Panc1 (cell line): ENCODE results near the gene KIAA1671. TPM values are rescaled to one million over a fixed set of nuclear protein-coding genes. Genes with fewer than 3 reads are reported as not detected.

Source experiments
- ATAC-seq: fragments of 200-7000 bp; cut with Tn5 transposase; 2 replicates; pipeline ENCODE4 v1.9.1; 2020; ENCODE audit warnings: mild to moderate bottlenecking, moderate library complexity
- BruUV-seq: library from RNA; stranded (reverse); fragments of 400-500 nt; replicated peaks from 2 replicates; lab custom pipeline; 2021; lab: Mats Ljungman, UMichigan
- CTCF ChIA-PET: fragments of 300-600 bp; sonication (Branson Sonifier 250); formaldehyde crosslinking; loops from one replicate; lab custom pipeline; 2022; ENCODE audit warnings: antibody characterized with exemption; lab: Charles Lee
- POLR2A ChIA-PET: fragments of 300-600 bp; sonication (Branson Sonifier 250); formaldehyde crosslinking; loops from one replicate; lab custom pipeline; 2022; ENCODE audit warnings: antibody characterized with exemption; lab: Charles Lee
- DNase-seq: peaks from one replicate; pipeline ENCODE4 v3.0.0-alpha.2; 2010; ENCODE audit warnings: low read depth, low spot score
- H3K27ac ChIP-seq: 2 replicates; pipeline ENCODE4 v1.5.1; 2011; ENCODE audit warnings: mild to moderate bottlenecking, low read length, inconsistent platforms
- H3K27me3 ChIP-seq: fragments of 200-500 bp; sonication (Bioruptor generic); 2 replicates; pipeline ENCODE4 v1.6.0; 2014; ENCODE audit warnings: low read length, inconsistent platforms; ENCODE audit not compliant: control insufficient read depth, insufficient read depth
- H3K36me3 ChIP-seq: fragments of 200-500 bp; sonication (Bioruptor generic); 2 replicates; pipeline ENCODE4 v1.5.1; 2014; ENCODE audit warnings: inconsistent platforms, mild to moderate bottlenecking, low read length, moderate library complexity; ENCODE audit not compliant: control insufficient read depth, insufficient read depth
- H3K4me1 ChIP-seq: 2 replicates; pipeline ENCODE4 v1.5.1; 2011; ENCODE audit warnings: inconsistent platforms, mild to moderate bottlenecking, low read length, moderate library complexity; ENCODE audit not compliant: control insufficient read depth, insufficient read depth
- H3K4me3 ChIP-seq, 2 experiments: 2 replicates each; pipeline ENCODE4 v1.5.1; 2011 to 2012; ENCODE audit warnings: low read depth in 2 of 2, low read length in 2 of 2, mild to moderate bottlenecking in 2 of 2, inconsistent platforms in 1 of 2, moderate library complexity in 1 of 2
- H3K9me3 ChIP-seq: fragments of 200-500 bp; sonication (Bioruptor generic); 2 replicates; pipeline ENCODE4 v1.5.1; 2014; ENCODE audit warnings: low read depth, mild to moderate bottlenecking, inconsistent platforms, low read length, moderate library complexity; ENCODE audit not compliant: control insufficient read depth, insufficient read depth
- CTCF ChIP-seq: fragments of 450-650 bp; IDR thresholded peaks from 2 replicates; pipeline ENCODE4 v1.5.1; 2017; ENCODE audit warnings: mild to moderate bottlenecking
- POLR2AphosphoS5 ChIP-seq: IDR thresholded peaks from 2 replicates; pipeline ENCODE4 v1.6.1; 2012; ENCODE audit warnings: mild to moderate bottlenecking, low read depth, low read length, moderate library complexity
- REST ChIP-seq, 2 experiments: IDR thresholded peaks; 2 replicates each; pipeline ENCODE4 v1.6.1; 2011 to 2012; ENCODE audit warnings: low read depth in 2 of 2, control low read depth in 1 of 2, low read length in 1 of 2, mild to moderate bottlenecking in 1 of 2, moderate library complexity in 1 of 2; ENCODE audit not compliant: insufficient read depth in 1 of 2
- SIN3A ChIP-seq: IDR thresholded peaks from 2 replicates; pipeline ENCODE4 v1.6.1; 2012; ENCODE audit warnings: low read depth, mild to moderate bottlenecking, low read length, moderate library complexity, borderline replicate concordance; ENCODE audit not compliant: insufficient read depth
- TCF7L2 ChIP-seq: IDR thresholded peaks from 2 replicates; pipeline ENCODE4 v1.6.1; 2011; ENCODE audit warnings: mild to moderate bottlenecking, low read depth, low read length, inconsistent platforms
- in situ Hi-C: cut with HindIII; loops from 2 replicates; pipeline ENCODE4 v1.10.0; 2016; ENCODE audit warnings: low sequenced_read_pairs, low pct_unique_long_range_greater_than_20kb
- intact Hi-C: fragments of 100-400 bp; cut with micrococcal nuclease; formaldehyde crosslinking; loops from one replicate; pipeline ENCODE4 v1.10.0; 2022; ENCODE audit not compliant: unreplicated experiment
- total RNA-seq: library from RNA; stranded (reverse); gene quantifications from one replicate; pipeline ENCODE4 v1.2.1, GENCODE V29; 2021; ENCODE audit not compliant: unreplicated experiment

KIAA1671 gene
- total RNA-seq, 1 experiment from 2014 or later, result 48.1 TPM

- H3K9me3 ChIP-seq, result no peaks in the 10 kb centered on the region
- DNase-seq, result peak; percentile 77
- intact Hi-C loops, result no loop called here
- ChIA-PET CTCF (interaction anchor here (0.6 kb wide), 1 partner anchor 305 kb away, joined by 5 read pairs; the partner anchor contains the start of gene SGSM1), POLR2A (interaction anchor here (0.6 kb wide), 1 partner anchor 13 kb away, joined by 3 read pairs; no protein-coding TSS in a partner anchor)
- peak overlapping the region; percentile 42 to 64 for H3K4me3 ChIP-seq
- TF ChIP-seq SIN3A (0 out of 2 replicates have a peak, but pooled peaks have one; percentile 9), CTCF (peak; percentile 80), TCF7L2 (no peak)
- peak; percentile 96 for ATAC-seq
- no TSS peak for BruUV-seq
- H3K4me1 ChIP-seq, result peaks cover 9% of the 10 kb centered on the region
- H3K27me3 ChIP-seq, result no peaks in the 10 kb centered on the region
- H3K36me3 ChIP-seq, result no peaks in the 10 kb centered on the region
- in situ Hi-C loops, result no loop called here
- H3K27ac ChIP-seq, result peak overlapping the region; percentile 59; the same call in 1 of the 2 replicates
Measured at GRCh38 chr22:25110846-25111578, 158.5 kb downstream of the KIAA1671 start.

GRCh38 chr22:25111579-25112517, 159.3 kb downstream of the KIAA1671 start:
- intact Hi-C loops, result no loop called here

More at GRCh38 chr22:25111579-25112517, 159.3 kb downstream of the KIAA1671 start:
- ATAC-seq (peak; percentile 9; the same call in 1 of the 2 replicates), DNase-seq (no peak)
- no TSS peak for BruUV-seq
- CTCF ChIA-PET, result interaction anchor here (0.6 kb wide), 1 partner anchor 306 kb away, joined by 5 read pairs; the partner anchor contains the start of gene SGSM1
- TF ChIP-seq REST (IDR thresholded peaks at IDR 0.05; ENCODE audit: insufficient read depth in 1 of 2, low read depth in 2 of 2, low read length in 1 of 2) (no peak), SIN3A (no peak), CTCF (no peak), TCF7L2 (no peak), POLR2AphosphoS5 (no peak)
- in situ Hi-C loops, result no loop called here
- Histone ChIP-seq H3K27me3 (no peaks in the 10 kb centered on the region), H3K4me3 (peak overlapping the region; percentile 42 to 64), H3K27ac (no peak overlapping the region), H3K36me3 (no peaks in the 10 kb centered on the region), H3K9me3 (no peaks in the 10 kb centered on the region), H3K4me1 (peaks cover 9% of the 10 kb centered on the region)
- POLR2A ChIA-PET, result no interaction called here
